Fibroblast of the conjunctiva (primary cell): Measurements from ENCODE around the gene MAD1L1.
A peak's percentile ranks its signal among the peaks of the same experiment; 100 is the strongest.

Source experiments
- DNase-seq: peaks from one replicate; pipeline ENCODE4 v3.0.0-alpha.2; 2010; ENCODE audit warnings: low read depth

Gene MAD1L1

DNA sequence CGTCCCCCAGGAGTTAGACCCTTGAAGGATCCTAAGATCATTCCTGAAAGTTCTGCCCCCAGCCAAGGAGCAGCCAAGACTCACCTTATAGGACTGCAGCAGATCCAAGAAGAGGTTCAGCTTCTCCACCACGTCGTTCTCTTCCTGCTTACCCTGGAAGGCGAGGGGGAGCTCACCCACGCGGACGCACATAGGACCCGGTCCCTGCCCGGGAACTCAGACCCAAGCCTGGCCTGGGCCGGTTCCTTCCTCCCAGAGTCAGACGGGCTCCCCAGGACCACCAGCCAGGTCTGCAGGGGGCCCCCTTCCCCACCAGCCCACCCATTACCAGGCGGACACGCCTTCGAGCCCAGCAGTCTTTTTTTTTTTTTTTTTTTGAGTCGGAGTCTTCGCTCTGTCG, 24.9 kb upstream of the MAD1L1 start:
- DNase-seq: no peak

DNA sequence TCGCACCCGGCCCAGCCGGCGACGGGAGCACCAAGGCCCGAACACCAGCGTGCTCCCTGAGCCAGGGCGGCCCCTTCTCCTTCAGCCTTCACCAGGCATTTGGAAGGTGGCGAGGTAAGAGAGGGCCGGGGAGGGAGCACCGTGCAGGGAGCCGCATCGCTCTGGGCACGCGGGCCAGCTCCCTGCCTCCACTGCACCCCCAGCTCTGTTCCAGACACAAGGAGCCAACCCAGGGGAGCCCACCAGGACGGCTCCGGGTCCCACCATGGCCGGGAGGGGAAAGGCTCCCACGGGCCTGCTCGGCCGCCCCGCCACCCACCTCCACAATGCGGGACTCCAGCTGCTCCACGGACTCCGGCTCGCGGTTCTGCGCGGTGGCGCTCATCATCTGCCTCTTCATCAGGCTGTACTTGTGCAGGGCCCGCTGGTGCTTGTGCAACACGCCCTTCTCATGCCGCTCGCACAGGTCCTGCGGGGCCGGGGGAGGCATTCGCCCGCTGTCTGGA, 24.4 kb upstream of the MAD1L1 start:
- DNase-seq: no peak

DNA sequence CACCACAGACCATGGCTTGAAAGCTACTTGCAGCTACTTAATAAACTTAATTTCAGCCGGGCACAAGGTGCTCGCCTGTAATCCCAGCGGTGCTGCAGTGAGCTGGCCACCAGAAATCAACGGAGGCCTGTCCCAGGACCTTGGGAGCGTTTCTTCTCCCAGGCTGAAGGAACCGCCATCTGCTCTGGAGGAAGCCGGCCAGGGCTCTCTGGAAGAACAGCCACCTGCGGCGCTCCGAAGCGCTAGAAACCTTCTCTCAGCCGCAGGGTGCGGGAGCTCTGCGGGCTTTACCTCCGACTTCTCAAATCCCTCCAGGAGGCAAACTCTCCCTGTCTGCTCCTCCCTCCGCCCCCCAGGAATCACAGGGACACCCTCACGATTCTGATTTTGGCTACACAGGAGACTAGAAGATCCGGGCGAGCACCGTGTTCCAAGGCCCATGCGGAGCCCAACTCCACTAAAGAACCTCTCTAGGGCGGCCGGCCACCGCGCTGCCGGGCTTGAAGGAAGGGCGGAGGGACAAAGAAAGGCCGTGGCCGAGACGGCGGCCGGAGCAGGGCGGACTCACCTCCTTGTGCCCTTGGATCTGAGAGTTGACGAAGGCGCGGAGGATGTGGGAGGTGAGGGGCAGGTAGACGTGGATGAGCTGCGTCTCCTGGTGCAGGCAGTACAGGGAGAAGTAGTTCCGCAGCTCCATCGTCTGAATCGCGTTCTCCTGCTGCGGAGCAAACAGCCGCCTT, 23.7 kb upstream of the MAD1L1 start:
- no peak for DNase-seq

DNA sequence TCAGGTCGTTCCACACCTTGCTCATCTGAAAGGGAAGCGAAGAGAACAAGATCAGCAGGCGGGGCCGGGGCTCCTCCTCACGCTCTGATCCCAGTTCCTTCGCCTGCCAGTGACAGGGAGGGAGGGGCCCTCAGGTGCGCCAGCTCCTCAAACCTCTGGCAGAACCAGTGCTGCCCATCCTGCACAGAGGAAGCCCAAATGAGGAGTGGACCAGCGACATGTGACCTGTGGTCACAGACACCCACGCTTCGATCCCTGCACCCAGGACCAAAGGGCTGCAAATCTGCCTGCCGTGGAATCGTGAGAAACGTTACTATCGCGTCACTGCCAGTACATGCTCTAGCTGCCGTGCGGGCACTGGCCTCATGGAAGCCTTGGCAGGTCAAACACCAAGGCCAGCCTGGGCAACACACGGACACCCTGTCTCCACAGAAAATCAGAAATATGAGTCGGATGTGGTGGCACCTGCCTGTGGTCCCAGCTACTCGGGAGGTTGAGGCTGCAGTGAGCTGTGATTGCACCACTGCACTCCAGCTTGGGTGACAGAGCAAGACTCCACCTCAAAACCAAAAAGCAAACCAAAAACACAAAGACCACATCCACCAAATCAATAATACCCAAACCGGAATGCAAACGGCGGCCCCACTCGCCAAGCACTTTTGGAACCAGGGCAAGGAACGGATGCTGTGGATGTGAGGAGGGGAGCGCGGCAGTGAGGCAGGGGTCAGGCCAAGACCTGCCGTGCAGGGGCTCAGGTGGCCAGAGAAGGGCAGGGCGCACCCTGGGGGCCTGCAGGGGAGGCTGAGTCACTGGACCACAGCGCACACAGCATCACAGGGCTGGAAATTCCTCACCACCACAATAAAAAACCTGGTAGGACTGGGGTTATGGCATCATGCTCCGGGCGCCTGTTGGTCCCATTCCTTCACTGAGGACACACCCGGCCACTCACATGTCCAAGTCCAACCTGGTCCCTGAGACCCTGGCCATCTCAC, 22.7 kb upstream of the MAD1L1 start:
- no peak for DNase-seq

DNA sequence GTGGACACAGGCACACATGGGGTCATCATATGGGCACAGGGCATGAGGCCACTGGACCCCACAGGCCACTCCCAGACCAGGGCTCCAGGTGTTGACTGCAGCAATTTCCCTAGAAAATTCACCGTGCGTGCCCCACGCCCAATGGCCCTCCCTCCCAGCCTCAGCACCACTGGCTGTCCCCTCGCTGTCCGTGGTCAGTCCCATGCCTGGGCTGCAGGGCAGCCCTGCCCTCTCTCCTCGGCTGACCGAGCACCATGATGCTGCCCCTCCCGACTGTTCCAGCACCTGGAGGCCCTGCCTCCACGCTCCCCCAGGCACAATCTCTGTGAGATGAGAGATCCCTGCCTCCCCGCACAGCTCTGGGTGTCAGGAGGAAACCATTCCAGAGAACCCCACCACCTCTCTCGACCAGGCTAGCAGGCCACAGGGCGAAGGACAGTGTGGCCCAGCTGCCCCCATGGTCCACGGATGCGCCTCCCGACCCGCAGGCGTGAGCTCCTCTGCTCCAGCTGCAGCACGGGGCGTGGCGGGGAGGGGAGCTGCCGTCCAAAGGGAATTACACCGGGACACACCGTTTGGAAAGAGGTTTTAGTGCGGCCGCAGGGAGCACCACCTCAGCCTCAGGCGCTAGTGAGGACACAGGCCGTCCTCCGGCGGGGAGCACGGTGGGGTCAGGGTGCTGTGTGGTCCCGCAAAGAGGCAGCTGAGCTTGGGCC, 21.8 kb upstream of the MAD1L1 start:
- DNase-seq: no peak

DNA sequence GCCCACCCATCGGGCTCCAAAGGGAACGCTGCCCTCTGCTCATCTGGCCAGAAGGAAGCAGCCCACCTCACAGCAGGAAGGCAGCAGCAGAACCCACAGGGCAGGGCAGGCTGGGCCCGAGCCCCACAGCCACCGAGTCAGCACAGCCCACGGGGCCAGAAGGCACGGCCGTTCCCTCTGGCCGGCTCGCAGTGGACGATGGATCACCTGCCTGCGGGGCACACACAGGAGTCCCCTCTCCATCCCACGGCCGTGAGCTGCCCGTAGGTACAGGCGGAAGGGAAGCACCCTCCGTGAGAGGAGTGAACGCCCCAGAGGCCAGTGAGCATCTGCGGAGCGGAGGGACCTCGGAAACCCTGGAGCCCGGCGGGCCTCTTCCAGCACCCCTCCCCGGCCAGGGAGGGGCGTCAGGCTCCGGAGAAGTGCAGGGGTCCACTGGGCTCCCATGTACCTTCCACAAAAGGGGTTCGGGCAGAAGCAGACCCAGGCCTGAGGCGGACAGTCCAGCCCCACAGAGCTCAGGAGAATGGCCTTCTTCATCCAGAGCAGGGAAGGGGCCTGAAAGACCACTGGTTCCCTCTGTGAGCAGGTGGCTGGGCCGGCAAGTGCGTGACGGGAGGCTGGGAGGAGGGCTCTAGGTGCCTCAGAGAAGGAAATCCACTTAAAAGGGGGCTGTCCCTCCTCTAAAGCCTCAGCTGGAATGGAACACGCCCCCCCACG, 20.9 kb upstream of the MAD1L1 start:
- no peak for DNase-seq

DNA sequence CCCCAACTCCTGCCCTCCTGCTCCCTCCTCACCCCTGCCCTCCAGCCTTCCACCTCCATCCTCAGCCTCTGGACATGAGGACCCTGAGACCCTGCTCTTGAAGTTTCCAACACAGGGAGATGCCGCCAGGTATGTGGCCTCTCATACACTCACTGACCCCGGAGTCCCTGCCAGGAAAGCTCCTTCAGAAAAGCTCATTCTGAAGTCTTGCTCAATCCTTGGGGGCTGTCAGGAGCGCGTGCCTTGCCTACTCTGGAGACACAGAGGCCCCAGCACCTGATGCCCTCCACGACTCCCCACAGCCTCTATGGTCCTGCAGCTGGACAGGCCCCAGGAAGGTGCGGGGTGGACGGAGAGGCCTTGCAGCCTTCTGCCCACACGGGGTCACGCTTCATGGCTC, 20.3 kb upstream of the MAD1L1 start:
- DNase-seq: no peak

DNA sequence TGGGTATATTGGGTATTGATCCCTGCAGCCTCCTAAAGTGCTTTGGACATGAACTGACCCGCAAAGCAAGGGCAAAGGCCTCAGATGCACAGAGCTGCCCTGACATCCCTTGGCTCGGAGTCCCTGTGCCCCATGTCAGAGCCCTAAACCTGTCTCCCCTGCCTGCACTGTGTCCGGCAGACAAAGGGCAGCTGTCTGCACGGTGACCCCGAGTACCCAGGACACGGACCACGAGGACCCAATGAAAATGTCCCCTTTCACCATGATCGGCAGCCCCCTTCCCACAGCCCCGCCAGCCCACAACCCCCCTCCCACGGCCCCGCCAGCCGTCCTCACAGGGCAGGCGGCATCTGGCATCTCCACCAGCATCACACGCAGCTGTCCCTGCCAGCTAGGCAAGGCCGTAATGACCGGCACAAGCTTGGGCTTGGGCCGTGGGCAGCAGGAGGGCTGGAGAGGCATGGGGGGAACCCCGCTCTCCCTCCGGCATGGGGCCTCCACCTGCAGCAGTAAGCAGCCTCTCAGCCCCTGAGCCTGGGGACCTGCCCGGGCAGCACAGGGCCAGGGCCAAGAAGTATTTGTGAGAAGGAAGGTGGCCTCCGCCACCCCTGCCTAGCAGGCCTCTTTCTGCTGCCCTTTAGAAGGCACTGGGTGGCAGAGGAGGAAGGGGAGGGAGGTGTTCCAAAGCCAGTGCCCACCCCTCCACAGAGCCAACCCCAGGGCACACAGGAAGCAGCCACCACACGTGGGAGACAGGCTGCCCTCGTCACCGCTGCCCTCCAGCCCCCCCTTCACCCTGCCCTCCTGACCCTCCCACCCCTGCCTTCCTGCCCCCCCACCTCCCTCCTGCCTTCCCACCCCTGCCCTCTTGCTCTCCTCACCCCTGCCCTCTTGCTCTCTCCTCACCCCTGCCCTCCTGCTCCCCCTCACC, 19.4 kb upstream of the MAD1L1 start:
- DNase-seq: no peak

DNA sequence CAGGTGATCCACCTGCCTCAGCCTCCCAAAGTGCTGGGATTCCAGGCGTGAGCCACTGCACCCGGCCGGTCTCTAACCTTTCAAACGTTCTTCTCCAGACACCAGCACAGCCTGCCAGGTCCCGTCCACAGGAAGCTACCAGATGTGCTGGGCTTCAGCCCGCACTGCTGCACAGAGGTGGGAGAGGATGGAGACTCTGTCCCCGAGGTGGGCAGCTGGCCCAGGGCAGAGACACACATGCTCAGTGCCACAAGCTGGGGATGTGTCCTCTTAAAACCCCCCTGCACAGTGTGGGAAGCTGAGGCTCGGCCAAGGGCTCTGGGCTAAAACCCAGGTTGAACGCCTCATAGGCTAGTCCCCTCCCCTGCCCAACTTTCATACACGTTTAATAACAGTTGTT, 18.6 kb upstream of the MAD1L1 start:
- DNase-seq: no peak

DNA sequence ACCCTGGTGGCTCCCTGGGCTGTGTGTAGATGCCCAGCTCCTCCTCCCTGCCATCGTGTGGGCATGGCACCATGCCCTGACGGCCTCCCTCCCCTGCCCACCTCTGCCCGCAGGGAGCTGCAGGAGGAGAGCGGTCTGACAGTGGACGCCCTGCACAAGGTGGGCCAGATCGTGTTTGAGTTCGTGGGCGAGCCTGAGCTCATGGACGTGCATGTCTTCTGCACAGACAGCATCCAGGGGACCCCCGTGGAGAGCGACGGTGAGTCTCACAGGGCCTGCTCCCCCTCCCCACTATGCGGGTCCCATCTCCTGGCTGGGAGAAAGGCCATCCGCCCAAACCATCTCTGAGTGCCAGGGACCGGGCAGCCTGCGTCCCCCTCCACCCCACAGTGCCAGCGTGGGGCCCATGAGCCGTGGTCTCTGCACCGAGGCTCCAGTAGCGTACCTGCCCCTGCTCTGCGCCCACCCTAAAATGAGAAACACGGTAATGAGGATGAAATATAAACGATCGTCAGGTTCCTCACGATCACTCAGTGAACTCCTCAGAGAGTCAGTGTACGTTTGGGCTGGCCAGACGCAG, 17.1 kb upstream of the MAD1L1 start:
- no peak for DNase-seq

DNA sequence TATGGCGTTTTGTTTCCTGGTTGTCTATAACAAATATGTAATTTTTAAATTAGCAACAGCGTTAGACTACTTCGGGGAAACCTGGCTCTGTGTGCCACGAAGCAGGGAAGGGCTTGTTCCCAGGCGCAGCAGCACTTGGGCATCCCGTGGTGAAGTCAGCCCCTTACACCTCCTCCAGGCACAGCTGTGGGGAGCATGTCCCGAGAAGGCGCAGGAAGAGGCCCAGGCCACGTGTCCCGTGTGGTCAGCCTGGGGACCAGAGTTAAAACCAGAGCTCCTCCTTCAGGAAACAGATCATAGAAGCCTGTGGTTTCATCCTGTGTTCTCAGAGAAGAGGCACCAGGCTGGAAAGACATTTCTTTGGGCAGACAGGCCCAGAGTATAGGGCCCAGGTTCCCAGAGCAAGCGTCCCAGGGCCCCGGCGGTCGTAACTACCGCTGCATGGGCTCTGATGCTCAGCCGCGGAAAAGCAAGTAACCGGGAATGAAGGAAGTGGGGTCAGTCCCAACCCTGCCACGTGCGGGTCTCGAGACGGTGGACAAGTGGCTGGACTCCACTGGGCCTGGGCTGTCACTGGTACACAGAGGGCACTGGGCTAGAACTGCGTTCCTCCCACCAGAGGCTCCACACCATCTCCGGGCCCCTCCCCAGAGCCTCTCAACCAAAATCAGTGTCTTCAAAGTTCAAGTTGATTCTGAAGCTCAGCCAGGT, 16.4 kb upstream of the MAD1L1 start:
- DNase-seq: peak; percentile 87

DNA sequence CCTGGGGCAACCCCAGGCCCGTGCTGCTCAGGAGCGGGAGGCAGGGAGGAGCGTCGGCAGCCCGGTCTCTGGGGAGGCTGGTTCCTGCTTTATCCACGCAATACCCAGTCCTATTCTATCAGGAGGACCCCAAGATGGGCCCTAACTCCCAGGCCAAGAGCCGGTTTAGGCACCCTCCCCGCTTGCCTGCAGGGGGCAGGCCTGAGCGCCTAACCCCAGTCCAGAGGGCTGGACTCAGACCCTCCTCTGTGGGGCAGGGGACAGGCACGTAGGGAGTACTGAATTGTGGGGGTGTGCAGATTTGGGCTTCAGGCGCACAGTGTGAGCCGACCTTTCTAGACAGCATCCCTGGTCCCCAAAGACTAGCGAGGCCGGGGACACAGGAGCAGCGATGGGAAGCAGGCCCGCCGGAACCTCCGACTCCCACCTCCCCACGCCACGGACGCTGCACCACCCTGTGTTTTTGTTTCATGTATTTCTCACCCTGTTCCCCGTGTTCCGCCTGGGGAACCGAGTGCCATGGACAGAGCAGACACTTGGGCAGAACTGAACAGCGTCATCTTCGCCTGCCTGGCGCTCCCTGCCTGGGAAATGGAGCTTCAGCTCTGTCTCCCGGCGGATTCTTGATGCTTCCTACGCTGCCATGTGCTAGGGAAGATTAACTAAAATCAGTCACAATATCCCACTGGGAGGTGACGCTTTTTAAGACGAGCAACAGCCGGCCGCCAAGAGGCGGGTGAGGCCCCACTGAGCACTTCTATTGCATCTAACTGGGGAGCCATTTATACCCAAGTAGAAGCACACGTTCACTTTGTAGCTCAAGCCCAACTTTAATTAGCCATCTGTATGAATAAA, 14.6 kb upstream of the MAD1L1 start:
- no peak for DNase-seq

DNA sequence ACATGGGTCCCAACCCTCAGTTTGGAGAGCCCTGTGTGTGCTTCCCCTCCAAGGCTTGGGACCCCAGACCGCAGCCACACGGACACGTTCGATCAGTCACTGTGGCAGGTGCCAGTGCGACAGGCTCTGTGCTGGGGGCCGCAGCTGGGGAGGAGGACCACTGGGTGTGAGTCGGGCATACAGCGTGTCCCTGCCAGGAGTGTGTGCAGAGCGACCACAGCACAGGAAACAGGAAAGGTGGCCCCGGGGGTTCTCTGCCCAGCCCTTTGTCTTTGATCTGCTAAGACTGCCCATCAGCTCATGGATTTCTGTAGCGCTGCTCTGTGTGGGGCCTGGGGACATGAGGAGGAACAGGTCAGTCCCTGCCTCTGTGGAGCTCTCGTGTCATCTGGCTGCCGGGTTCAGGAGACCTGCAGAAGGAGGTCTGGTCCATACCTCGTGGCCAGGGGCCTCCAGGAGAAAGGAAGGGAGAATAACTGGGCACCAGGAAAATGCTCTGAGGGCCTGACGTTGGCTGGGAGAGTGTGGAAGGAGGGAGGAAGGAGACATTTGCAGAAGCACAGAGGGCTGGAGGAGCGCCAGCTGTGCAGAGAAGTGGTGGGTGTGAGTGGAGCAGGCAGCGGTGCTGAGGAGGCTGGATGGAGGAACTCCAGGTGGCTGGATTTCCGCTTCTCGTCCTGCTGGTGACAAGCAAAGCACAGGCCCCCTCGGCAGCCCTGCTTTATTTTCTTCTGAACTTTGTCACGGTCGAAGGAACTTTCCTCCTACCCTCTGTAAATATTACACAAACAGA, 13.3 kb upstream of the MAD1L1 start:
- DNase-seq: no peak

DNA sequence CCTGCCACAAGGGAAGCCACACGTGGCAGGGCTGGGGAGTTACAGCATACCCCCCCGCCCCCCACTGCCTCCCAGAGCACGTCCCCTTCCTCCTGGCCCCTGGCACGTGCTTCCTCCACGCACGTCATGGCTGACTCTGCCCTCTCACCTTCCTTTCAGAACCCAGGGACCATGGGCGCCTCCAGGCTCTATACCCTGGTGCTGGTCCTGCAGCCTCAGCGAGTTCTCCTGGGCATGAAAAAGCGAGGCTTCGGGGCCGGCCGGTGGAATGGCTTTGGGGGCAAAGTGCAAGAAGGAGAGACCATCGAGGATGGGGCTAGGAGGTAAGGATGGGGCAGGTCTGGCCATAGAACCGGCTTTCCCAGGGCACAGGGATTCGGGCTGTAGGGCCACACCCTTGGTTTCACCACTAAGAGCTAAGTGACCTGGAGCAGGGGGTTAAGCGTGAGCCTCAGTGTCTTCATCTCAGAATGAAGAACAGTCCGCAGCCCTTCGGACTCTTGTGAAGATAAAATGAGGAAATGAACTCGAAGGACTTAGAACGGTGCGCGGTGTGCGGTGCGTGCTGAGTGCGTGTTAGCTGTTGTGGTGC, 11.8 kb upstream of the MAD1L1 start:
- DNase-seq: no peak

DNA sequence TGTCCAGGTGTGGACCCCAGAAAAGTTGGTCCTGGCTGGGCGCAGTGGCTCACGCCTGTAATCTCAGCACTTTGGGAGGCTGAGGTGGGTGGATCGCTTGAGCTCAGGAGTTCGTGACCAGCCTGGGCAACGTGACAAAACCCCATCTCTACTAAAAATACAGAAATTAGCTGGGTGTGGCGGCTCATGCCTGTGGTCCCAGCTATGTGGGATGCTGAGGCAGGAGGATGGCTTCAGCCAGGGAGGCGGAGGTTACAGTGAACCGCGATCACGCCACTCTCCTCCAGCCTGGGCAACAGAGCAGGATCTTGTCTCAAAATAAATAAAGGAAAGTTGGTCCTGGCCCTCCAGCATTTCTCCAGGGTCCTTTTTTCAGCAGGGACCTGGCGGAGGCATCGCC, 10.7 kb upstream of the MAD1L1 start:
- DNase-seq: no peak

DNA sequence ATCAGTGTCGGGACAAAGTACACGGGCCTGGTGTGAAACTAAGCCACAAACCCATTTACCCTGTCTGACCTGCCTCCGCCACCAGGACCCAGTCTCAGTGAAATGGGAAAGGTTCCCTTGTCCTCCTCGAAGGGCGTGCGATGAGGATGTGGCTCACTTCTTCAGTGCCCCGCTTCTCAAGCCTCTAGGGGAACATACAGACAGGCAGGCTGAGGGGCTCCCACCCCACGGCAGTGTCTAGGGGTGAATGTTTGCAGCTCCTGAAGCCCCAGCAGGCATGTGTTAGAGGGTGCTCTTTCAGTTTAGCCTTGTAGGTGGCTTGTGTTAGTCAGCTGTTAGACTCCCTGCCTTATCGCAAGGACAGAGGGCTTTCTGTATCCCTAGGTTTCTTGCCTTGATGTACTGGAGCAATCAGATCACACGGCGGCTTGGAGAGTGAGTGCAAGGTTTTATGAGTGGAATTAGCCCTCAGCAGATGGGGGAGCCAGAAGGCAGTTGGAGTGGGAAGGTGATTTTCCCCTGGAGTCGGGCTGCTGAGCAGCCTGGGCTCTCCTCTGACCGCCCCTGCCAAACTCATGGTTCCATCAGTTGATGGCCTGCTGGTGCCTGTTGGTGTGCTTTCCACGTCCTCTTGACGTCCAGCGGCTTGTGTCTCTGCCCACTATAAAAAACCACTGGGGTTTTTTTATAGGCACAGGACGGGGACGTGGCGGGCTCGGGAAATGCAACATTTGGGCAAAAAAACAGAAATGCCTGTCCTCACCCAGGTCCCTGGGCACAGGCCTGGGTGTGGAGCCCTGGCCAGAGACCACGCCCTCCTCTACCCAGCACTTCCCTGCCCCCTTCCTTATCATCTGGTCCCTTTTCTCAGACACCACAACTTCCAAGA, 10.0 kb upstream of the MAD1L1 start:
- no peak for DNase-seq
